ENCODE measurements around the gene ANAPC4.
A peak's percentile ranks its signal among the peaks of the same experiment; 100 is the strongest.
"Not testable (repeated sequence)": the region's sequence is repeated elsewhere in the genome, so short reads cannot be mapped to it uniquely, and the experiment has no call there.

Gene ANAPC4

DNA sequence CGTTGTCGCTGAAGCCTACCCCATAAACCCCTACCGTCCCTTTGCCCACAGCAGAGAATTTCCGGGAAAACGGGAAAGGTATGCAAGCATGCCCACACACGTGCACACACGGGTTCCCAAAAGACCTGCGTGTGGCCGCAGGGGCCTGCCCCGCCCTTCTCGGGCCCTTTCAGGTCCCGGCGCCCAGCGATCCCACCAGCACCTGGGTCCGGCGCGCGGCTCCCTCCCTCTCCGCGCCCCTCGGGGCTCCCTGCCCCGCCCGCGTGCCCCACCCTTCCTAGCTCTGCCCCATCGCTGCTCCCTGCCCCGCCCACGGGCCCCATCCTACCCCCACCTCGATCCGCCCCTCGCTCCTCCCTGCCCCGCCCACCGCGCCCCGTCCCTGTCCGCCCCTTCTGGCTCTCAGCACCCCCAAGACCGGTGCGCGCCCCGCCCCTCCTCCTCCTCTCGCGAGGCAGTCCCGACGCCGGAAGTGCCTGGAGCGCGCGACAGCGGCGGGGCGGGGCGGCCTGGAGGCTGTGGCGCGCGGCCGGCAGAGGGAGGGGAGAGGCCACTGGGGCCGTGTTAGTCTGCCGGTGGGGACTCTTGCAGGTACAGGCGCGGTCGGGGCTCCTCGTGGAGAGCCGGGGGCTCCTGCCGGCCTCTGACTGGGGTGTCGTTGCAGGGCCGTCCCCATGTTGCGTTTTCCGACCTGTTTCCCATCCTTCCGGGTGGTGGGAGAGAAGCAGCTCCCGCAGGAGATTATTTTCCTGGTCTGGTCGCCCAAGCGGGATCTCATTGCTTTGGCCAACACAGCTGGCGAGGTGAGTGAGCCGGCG, at the start of gene ANAPC4:
Gene ANAPC4, plus strand, starts transcription at position 510 of the 818 bp plus-strand sequence. Its CDS starts 165 bp downstream, at position 675.
- Histone ChIP-seq H3K36me3 (ENCODE audit: control insufficient read depth, insufficient read depth, low read length) (no peaks in the 10 kb centered on the region), H3K27ac (ENCODE audit: low read depth, low read length) (peak within 1 kb of the TSS; percentile 7), H3K4me1 (ENCODE audit: control insufficient read depth, insufficient read depth, low read length) (no peaks in the 10 kb centered on the region), H3K4me3 (ENCODE audit: low read length) (peak within 1 kb of the TSS; percentile 96), H3K27me3 (ENCODE audit: control insufficient read depth, insufficient read depth, low read length) (no peaks in the 10 kb centered on the region), H3K9ac (ENCODE audit: low read length) (peak within 1 kb of the TSS; percentile 82)

GRCh38 chr4:25328463-25328862, 48.6 kb upstream of the ANAPC4 start:
- not testable (repeated sequence) for H3K4me1 ChIP-seq (ENCODE audit: control insufficient read depth, insufficient read depth, low read length); H3K27ac ChIP-seq (ENCODE audit: low read depth, low read length); H3K36me3 ChIP-seq (ENCODE audit: control insufficient read depth, insufficient read depth, low read length); H3K9ac ChIP-seq (ENCODE audit: low read length); H3K27me3 ChIP-seq (ENCODE audit: control insufficient read depth, insufficient read depth, low read length); H3K4me3 ChIP-seq (ENCODE audit: low read length)

DNA sequence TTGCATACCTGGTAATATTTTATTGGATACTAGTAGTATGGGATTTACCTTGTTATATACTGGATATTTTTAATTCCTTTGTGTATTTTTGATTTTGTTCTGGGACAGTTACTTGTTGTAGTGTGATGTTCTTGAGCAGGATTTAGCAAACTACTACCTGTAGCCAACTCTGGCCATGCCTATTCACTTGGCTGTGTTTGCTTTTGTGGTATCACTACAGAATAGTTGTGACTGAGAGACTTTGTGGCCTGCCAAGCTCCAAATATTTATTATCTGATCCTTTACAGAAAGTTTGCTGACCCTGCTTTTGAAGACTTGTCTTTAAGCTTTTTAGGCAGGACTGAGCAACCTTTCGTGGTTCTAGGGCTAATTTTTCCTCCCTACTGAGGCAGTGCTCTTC, 46.7 kb upstream of the ANAPC4 start:
- Histone ChIP-seq H3K9ac (ENCODE audit: low read length) (no peak overlapping the region), H3K4me3 (ENCODE audit: low read length) (no peak overlapping the region), H3K36me3 (ENCODE audit: control insufficient read depth, insufficient read depth, low read length) (no peaks in the 10 kb centered on the region), H3K4me1 (ENCODE audit: control insufficient read depth, insufficient read depth, low read length) (no peaks in the 10 kb centered on the region), H3K27me3 (ENCODE audit: control insufficient read depth, insufficient read depth, low read length) (no peaks in the 10 kb centered on the region), H3K27ac (ENCODE audit: low read depth, low read length) (no peak overlapping the region)

GRCh38 chr4:25330905-25331808, 45.9 kb upstream of the ANAPC4 start:
- Histone ChIP-seq H3K9ac (ENCODE audit: low read length) (no peak overlapping the region), H3K27me3 (ENCODE audit: control insufficient read depth, insufficient read depth, low read length) (no peaks in the 10 kb centered on the region), H3K4me1 (ENCODE audit: control insufficient read depth, insufficient read depth, low read length) (no peaks in the 10 kb centered on the region), H3K4me3 (ENCODE audit: low read length) (peak overlapping the region; percentile 30), H3K36me3 (ENCODE audit: control insufficient read depth, insufficient read depth, low read length) (no peaks in the 10 kb centered on the region), H3K27ac (ENCODE audit: low read depth, low read length) (peak overlapping the region; percentile 36)

DNA sequence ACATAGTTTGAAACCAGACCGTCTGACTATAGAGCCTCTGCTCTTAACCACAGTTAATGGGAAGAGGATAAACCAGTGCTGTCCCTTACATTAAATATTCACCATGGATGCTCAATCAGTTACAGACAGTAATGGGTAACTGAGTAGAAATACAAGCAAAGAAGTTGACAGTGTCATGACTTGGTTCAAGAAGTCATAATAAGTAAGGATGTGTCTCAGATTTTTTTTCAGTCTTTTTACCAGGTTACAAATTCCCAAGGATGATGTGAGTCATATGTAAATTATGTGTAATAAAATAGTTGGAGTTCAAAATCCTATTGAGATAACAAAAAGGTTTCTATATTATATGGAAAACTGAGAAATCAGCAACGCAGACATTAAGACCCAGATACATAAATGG, 33.4 kb upstream of the ANAPC4 start:
- Histone ChIP-seq H3K27ac (ENCODE audit: low read depth, low read length) (no peak overlapping the region), H3K4me3 (ENCODE audit: low read length) (no peak overlapping the region), H3K36me3 (ENCODE audit: control insufficient read depth, insufficient read depth, low read length) (peaks cover 3% of the 10 kb centered on the region), H3K4me1 (ENCODE audit: control insufficient read depth, insufficient read depth, low read length) (no peaks in the 10 kb centered on the region), H3K27me3 (ENCODE audit: control insufficient read depth, insufficient read depth, low read length) (no peaks in the 10 kb centered on the region), H3K9ac (ENCODE audit: low read length) (no peak overlapping the region)

DNA sequence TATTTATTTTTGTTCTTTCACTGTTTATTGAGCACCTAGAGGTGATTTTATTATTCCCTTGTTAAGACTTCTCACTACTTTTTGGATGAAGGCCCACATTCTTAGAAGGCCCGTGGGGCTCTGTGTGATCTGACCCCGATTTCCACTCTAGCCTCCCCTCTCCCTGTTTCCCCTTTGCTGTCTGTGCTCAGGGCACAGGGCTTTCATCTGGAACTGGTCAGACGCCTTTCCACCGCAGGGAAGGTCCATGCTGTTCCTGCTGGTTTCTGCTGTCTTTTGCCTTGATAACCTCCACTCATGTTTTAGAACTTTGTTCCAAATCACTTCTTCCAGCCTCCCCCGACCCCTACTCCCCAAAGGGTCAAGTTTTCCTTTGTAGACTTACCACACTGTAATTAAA, 31.3 kb upstream of the ANAPC4 start:
- no peak overlapping the region for H3K4me3 ChIP-seq (ENCODE audit: low read length)
- no peaks in the 10 kb centered on the region for H3K4me1 ChIP-seq (ENCODE audit: control insufficient read depth, insufficient read depth, low read length)
- H3K36me3 ChIP-seq (ENCODE audit: control insufficient read depth, insufficient read depth, low read length), result peaks cover 3% of the 10 kb centered on the region
- H3K27ac ChIP-seq (ENCODE audit: low read depth, low read length), result no peak overlapping the region
- H3K27me3 ChIP-seq (ENCODE audit: control insufficient read depth, insufficient read depth, low read length), result no peaks in the 10 kb centered on the region
- no peak overlapping the region for H3K9ac ChIP-seq (ENCODE audit: low read length)

- H3K4me1 ChIP-seq (ENCODE audit: control insufficient read depth, insufficient read depth, low read length), result no peaks in the 10 kb centered on the region
- no peak overlapping the region for H3K4me3 ChIP-seq (ENCODE audit: low read length)
- peaks cover 5% of the 10 kb centered on the region for H3K36me3 ChIP-seq (ENCODE audit: control insufficient read depth, insufficient read depth, low read length)
- no peak overlapping the region for H3K27ac ChIP-seq (ENCODE audit: low read depth, low read length)
- H3K27me3 ChIP-seq (ENCODE audit: control insufficient read depth, insufficient read depth, low read length), result no peaks in the 10 kb centered on the region
- H3K9ac ChIP-seq (ENCODE audit: low read length), result no peak overlapping the region
These were observed 30.1 kb upstream of the ANAPC4 start for GRCh38 chr4:25346913-25347312.

DNA sequence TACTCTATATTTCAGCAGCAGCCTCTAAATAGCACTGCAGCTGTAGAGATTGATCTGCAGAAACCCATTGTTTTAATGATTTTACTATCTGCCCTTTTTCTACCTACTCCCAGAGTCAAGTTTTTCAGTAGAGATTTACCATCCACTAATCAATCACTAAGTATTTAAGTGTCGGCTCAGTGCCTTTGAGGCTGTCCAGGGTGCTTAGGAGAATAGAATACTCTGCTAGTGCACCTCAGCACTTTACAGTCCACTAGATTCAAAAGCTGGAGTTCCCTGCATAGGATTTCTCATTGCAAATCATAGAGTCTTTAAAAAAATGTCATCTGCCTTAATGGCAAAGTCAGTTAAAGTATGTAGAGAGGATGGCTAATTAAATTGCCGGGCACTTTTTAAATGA, 29.6 kb upstream of the ANAPC4 start:
- H3K4me1 ChIP-seq (ENCODE audit: control insufficient read depth, insufficient read depth, low read length), result no peaks in the 10 kb centered on the region
- H3K36me3 ChIP-seq (ENCODE audit: control insufficient read depth, insufficient read depth, low read length), result peaks cover 8% of the 10 kb centered on the region
- H3K4me3 ChIP-seq (ENCODE audit: low read length), result no peak overlapping the region
- H3K9ac ChIP-seq (ENCODE audit: low read length), result no peak overlapping the region
- H3K27ac ChIP-seq (ENCODE audit: low read depth, low read length), result no peak overlapping the region
- no peaks in the 10 kb centered on the region for H3K27me3 ChIP-seq (ENCODE audit: control insufficient read depth, insufficient read depth, low read length)

DNA sequence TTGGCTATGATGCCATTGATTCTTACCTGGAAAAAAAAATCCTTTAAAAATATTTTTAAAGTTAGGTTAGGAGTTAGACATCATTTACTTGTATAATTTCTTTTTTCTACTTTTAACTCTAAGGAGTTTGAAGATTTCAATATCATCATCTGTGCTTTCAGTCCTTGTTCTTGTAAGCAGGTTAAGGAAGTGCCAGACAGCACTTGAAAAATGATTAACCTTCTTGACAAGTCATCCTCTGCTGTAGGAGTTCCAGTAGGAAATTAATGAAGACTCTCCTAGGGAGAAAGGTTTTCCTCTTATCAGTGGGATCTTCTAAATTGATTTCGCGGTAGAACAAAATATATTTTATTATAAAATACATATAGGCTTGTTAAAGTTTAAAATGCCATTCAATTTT, 29.1 kb upstream of the ANAPC4 start:
- H3K4me3 ChIP-seq (ENCODE audit: low read length), result no peak overlapping the region
- no peaks in the 10 kb centered on the region for H3K27me3 ChIP-seq (ENCODE audit: control insufficient read depth, insufficient read depth, low read length)
- no peaks in the 10 kb centered on the region for H3K4me1 ChIP-seq (ENCODE audit: control insufficient read depth, insufficient read depth, low read length)
- H3K9ac ChIP-seq (ENCODE audit: low read length), result no peak overlapping the region
- no peak overlapping the region for H3K27ac ChIP-seq (ENCODE audit: low read depth, low read length)
- peaks cover 8% of the 10 kb centered on the region for H3K36me3 ChIP-seq (ENCODE audit: control insufficient read depth, insufficient read depth, low read length)

DNA sequence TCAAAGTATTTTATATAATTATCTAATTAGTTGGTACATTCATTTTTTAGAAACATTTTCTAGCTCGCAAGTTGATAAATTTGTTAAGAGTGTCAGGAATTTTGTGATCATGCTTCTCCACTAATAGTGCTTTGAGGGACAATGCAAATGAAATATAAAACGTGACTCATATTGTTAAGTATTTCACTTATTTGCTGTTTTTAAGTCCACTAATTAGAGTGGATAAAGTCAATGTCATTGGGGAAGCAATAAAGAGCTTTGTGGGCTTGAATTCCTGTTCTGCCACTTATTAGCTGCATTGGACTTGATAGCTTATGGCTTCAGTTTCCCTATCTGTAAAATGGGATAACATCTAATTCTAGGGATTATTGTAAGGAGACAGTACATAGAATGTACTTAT, 26.5 kb upstream of the ANAPC4 start:
- H3K9ac ChIP-seq (ENCODE audit: low read length), result no peak overlapping the region
- peaks cover 13% of the 10 kb centered on the region for H3K36me3 ChIP-seq (ENCODE audit: control insufficient read depth, insufficient read depth, low read length)
- no peak overlapping the region for H3K4me3 ChIP-seq (ENCODE audit: low read length)
- H3K4me1 ChIP-seq (ENCODE audit: control insufficient read depth, insufficient read depth, low read length), result no peaks in the 10 kb centered on the region
- H3K27me3 ChIP-seq (ENCODE audit: control insufficient read depth, insufficient read depth, low read length), result no peaks in the 10 kb centered on the region
- H3K27ac ChIP-seq (ENCODE audit: low read depth, low read length), result no peak overlapping the region

- peaks cover 10% of the 10 kb centered on the region for H3K36me3 ChIP-seq (ENCODE audit: control insufficient read depth, insufficient read depth, low read length)
- H3K27ac ChIP-seq (ENCODE audit: low read depth, low read length), result no peak overlapping the region
- no peak overlapping the region for H3K9ac ChIP-seq (ENCODE audit: low read length)
- H3K4me3 ChIP-seq (ENCODE audit: low read length), result no peak overlapping the region
- no peaks in the 10 kb centered on the region for H3K4me1 ChIP-seq (ENCODE audit: control insufficient read depth, insufficient read depth, low read length)
- no peaks in the 10 kb centered on the region for H3K27me3 ChIP-seq (ENCODE audit: control insufficient read depth, insufficient read depth, low read length)
These were observed 25.2 kb upstream of the ANAPC4 start for GRCh38 chr4:25351777-25352416.

DNA sequence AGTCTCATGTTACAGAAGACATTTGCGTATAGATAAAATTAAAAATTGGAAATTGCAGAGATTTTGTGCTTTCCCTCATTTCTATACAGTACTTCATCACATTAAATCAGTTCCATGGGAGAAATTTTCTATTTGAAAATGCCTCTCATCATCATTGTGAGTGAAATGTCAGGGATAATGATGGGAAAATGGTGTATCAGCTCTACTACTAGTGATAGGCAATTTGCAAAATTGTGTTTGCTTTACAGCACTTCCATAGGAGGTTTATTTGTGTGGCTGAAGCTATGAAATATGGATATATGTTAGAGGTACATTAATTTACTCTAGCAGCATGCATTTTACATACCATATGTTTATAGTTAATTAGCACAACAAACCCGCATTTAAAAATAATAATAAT, 21.0 kb upstream of the ANAPC4 start:
- Histone ChIP-seq H3K4me1 (ENCODE audit: control insufficient read depth, insufficient read depth, low read length) (no peaks in the 10 kb centered on the region), H3K27ac (ENCODE audit: low read depth, low read length) (no peak overlapping the region), H3K27me3 (ENCODE audit: control insufficient read depth, insufficient read depth, low read length) (no peaks in the 10 kb centered on the region), H3K36me3 (ENCODE audit: control insufficient read depth, insufficient read depth, low read length) (peaks cover 10% of the 10 kb centered on the region), H3K4me3 (ENCODE audit: low read length) (no peak overlapping the region), H3K9ac (ENCODE audit: low read length) (no peak overlapping the region)
